NCI-H2196 treated with DMSO at 0.1 percent for 48 hours (cell line): ENCODE measurements around the gene SUSD3.
"Not testable (repeated sequence)": the region's sequence is repeated elsewhere in the genome, so short reads cannot be mapped to it uniquely, and the experiment has no call there.

Experiments used
- DNase-seq: peaks from one replicate; lab custom pipeline; 2025; ENCODE audit not compliant: unreplicated experiment; lab: John Stamatoyannopoulos, UW

Gene SUSD3

GRCh38 chr9:93058355-93059010 is at the start of gene SUSD3:
TSS of gene SUSD3 (plus strand) at chr9:93058701. CDS start at chr9:93058743, 42 bp downstream.
- DNase-seq, result no peak

- DNase-seq, result peak; percentile 20
These were observed 49.0 kb upstream of the SUSD3 start for GRCh38 chr9:93009337-93010015.

- DNase-seq, result no peak
These were observed 48.4 kb upstream of the SUSD3 start for GRCh38 chr9:93010056-93010455.

GRCh38 chr9:93010704-93011103 is 47.8 kb upstream of the SUSD3 start:
- no peak for DNase-seq

GRCh38 chr9:93011114-93011513 is 47.4 kb upstream of the SUSD3 start:
- DNase-seq, result no peak

- no peak for DNase-seq
These were observed 45.3 kb upstream of the SUSD3 start for GRCh38 chr9:93012963-93013855.

- DNase-seq, result no peak
These were observed 44.5 kb upstream of the SUSD3 start for GRCh38 chr9:93013856-93014582.

GRCh38 chr9:93015190-93015589 is 43.3 kb upstream of the SUSD3 start:
- DNase-seq, result not testable (repeated sequence)

- no peak for DNase-seq
These were observed 40.9 kb upstream of the SUSD3 start for GRCh38 chr9:93017621-93018020.

GRCh38 chr9:93020151-93020550 is 38.4 kb upstream of the SUSD3 start:
- no peak for DNase-seq

GRCh38 chr9:93020771-93021670 is 37.5 kb upstream of the SUSD3 start:
- no peak for DNase-seq

GRCh38 chr9:93022066-93022465 is 36.4 kb upstream of the SUSD3 start:
- DNase-seq, result no peak

- DNase-seq, result no peak
These were observed 35.6 kb upstream of the SUSD3 start for GRCh38 chr9:93022721-93023520.

GRCh38 chr9:93023521-93023815 is 35.0 kb upstream of the SUSD3 start:
- DNase-seq, result no peak

- no peak for DNase-seq
These were observed 33.9 kb upstream of the SUSD3 start for GRCh38 chr9:93024646-93024910.

GRCh38 chr9:93024986-93025630 is 33.4 kb upstream of the SUSD3 start:
- DNase-seq, result no peak

- no peak for DNase-seq
These were observed 32.8 kb upstream of the SUSD3 start for GRCh38 chr9:93025736-93026135.

GRCh38 chr9:93026640-93027039 is 31.9 kb upstream of the SUSD3 start:
- DNase-seq, result no peak

GRCh38 chr9:93027750-93028149 is 30.8 kb upstream of the SUSD3 start:
- DNase-seq, result no peak
